ENCODE results near the gene TEAD2. TPM values are rescaled to one million over a fixed set of nuclear protein-coding genes. Genes with fewer than 3 reads are reported as not detected.
"Not testable (repeated sequence)": the region's sequence is repeated elsewhere in the genome, so short reads cannot be mapped to it uniquely, and the experiment has no call there.

TEAD2 gene
- total RNA-seq, 2 experiments from 2014 or later, result not detected

DNA sequence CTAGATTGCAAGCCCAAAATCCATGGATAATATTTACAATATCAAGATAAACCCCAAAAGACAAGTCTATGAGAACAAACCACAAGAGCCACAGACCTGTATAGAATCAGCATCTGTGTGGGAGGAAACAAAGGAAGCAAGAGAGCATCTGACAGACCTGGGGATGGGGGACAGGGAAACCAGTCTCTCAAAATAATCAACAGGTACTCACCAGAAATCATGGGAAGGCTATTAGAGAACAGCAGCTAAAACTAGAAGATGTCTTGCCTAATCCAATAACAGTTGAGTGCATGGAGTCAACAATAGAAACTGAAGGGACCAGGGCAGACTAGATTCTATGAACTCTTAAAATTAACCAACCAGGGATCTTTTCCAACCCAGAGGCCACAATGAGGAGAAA is 45.9 kb downstream of the TEAD2 start:
- Mint-ChIP-seq H3K4me1 (ENCODE audit: low read depth) (peaks cover 5% of the 10 kb centered on the region), H3K9me3 (peaks cover 9% of the 10 kb centered on the region), H3K27ac (no peak overlapping the region), H3K4me3 (no peak overlapping the region), H3K27me3 (no peaks in the 10 kb centered on the region), H3K36me3 (ENCODE audit: low read depth) (peaks cover 21% of the 10 kb centered on the region)
- ATAC-seq (no peak), DNase-seq (no peak)
- CTCF ChIA-PET, result interaction anchor here (0.9 to 4.8 kb wide), 2 partner anchors 15 to 115 kb away, joined by 4 to 23 read pairs; no protein-coding TSS in a partner anchor
- POLR2A ChIA-PET, result no interaction called here
- TF ChIP-seq, protein P1, sequence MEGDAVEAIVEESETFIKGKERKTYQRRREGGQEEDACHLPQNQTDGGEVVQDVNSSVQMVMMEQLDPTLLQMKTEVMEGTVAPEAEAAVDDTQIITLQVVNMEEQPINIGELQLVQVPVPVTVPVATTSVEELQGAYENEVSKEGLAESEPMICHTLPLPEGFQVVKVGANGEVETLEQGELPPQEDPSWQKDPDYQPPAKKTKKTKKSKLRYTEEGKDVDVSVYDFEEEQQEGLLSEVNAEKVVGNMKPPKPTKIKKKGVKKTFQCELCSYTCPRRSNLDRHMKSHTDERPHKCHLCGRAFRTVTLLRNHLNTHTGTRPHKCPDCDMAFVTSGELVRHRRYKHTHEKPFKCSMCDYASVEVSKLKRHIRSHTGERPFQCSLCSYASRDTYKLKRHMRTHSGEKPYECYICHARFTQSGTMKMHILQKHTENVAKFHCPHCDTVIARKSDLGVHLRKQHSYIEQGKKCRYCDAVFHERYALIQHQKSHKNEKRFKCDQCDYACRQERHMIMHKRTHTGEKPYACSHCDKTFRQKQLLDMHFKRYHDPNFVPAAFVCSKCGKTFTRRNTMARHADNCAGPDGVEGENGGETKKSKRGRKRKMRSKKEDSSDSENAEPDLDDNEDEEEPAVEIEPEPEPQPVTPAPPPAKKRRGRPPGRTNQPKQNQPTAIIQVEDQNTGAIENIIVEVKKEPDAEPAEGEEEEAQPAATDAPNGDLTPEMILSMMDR (IDR thresholded peaks at IDR 0.05), result no peak
- intact Hi-C loops (cut with micrococcal nuclease), result no loop called here

DNA sequence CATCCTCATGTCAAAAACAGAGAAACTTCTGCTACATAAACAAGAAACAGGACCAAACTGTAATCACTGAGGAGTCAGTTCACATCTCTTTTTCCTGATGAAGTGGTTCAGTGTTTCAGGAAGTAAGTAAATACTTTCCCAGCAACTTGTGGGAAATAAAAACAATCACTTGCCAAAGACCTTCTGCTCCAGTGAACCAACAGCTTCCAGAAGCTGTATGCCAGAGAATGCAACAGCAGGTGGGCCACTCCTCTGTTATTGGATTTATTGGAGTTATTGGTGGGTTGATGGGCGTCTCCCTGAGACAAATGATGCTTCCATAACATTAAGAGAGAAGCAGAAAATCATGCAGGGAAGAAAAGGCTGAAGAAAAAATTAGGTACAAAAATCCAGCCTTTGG is 47.1 kb downstream of the TEAD2 start:
- TF ChIP-seq, protein P1 (IDR thresholded peaks at IDR 0.05), result no peak
- POLR2A ChIA-PET, result no interaction called here
- H3K9me3 Mint-ChIP-seq, result peaks cover 9% of the 10 kb centered on the region
- H3K4me1 Mint-ChIP-seq (ENCODE audit: low read depth), result peaks cover 5% of the 10 kb centered on the region
- DNase-seq (no peak), ATAC-seq (no peak)
- no peaks in the 10 kb centered on the region for H3K27me3 Mint-ChIP-seq
- intact Hi-C loops (cut with micrococcal nuclease), result no loop called here
- no peak overlapping the region for H3K4me3 Mint-ChIP-seq
- peaks cover 19% of the 10 kb centered on the region for H3K36me3 Mint-ChIP-seq (ENCODE audit: low read depth)
- H3K27ac Mint-ChIP-seq, result no peak overlapping the region
- CTCF ChIA-PET, result interaction anchor here (0.9 to 4.8 kb wide), 2 partner anchors 14 to 116 kb away, joined by 4 to 23 read pairs; no protein-coding TSS in a partner anchor

DNA sequence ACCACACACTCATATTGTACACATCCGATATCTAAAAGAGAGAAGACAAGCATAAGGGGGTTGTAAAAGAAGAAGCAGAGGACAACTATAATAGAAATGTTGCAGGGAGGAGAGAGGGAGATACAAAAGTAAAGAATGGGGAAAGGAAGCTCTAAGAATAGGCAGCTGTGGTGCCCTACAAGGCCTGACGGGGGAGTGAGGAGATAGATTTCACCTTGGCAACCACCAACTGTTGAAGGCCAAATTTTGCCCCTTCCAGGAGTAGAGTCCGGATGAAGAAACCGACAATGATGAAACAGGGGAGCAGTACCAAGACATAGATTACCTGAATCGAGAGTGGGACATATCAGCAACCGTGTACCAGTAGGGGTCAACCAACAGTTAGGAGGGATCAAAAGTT is 53.1 kb downstream of the TEAD2 start:
- H3K36me3 Mint-ChIP-seq (ENCODE audit: low read depth), result peaks cover 2% of the 10 kb centered on the region
- H3K4me3 Mint-ChIP-seq, result no peak overlapping the region
- no peaks in the 10 kb centered on the region for H3K27me3 Mint-ChIP-seq
- ChIA-PET CTCF (interaction anchor here (1.0 kb wide), 1 partner anchor 92 kb away, joined by 3 read pairs; no protein-coding TSS in a partner anchor), POLR2A (no interaction called here)
- no peaks in the 10 kb centered on the region for H3K4me1 Mint-ChIP-seq (ENCODE audit: low read depth)
- TF ChIP-seq, protein P1 (IDR thresholded peaks at IDR 0.05), result no peak
- DNase-seq (no peak), ATAC-seq (no peak)
- intact Hi-C loops (cut with micrococcal nuclease), result no loop called here
- H3K27ac Mint-ChIP-seq, result no peak overlapping the region
- H3K9me3 Mint-ChIP-seq, result no peaks in the 10 kb centered on the region

DNA sequence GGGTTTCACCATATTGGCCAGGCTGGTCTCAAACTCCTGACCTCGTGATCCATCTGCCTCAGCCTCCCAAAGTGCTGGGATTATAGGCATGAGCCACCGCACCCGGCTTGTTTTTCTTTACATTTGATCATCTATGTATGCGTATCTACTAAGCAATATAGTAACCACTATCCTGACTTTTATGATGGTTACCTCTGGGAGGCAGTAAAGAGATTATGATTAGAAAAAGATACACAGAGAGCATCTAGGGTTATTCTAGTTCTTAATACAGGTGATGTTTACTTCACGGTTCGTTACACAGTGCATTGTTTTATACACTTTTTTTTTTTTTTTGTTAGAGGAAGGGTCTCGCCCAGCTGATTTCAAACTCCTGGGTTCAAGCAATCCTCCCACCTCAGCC is 55.5 kb downstream of the TEAD2 start:
- CTCF ChIA-PET, result interaction anchor here (1.6 kb wide), 1 partner anchor 21 kb away, joined by 3 read pairs; no protein-coding TSS in a partner anchor
- intact Hi-C loops (cut with micrococcal nuclease); ATAC-seq; DNase-seq; H3K9me3 Mint-ChIP-seq; H3K4me3 Mint-ChIP-seq; H3K27me3 Mint-ChIP-seq; H3K27ac Mint-ChIP-seq; H3K4me1 Mint-ChIP-seq (ENCODE audit: low read depth); POLR2A ChIA-PET; H3K36me3 Mint-ChIP-seq (ENCODE audit: low read depth): not testable (repeated sequence)

DNA sequence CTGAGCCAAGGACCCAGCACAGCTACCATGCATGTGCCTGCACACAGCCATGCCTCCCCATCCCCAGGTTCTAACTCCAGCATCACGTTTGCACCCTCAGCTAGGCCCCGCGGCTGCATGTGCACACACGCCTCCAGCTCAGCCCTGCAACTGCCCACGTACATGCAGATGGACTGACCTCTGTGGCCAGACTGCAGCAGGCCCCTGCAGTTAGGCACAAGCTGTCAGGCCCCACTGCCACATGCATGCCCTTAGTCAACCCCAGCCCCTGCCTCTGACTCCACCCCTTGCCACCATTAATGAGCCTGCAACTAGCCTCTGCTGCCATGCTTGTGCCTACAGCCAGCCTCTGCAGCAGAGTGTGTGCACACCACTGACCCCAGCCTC is 60.4 kb downstream of the TEAD2 start:
- H3K9me3 Mint-ChIP-seq, result no peaks in the 10 kb centered on the region
- POLR2A ChIA-PET, result no interaction called here
- DNase-seq (no peak), ATAC-seq (no peak)
- TF ChIP-seq, protein P1 (IDR thresholded peaks at IDR 0.05), result no peak
- no peak overlapping the region for H3K27ac Mint-ChIP-seq
- H3K4me1 Mint-ChIP-seq (ENCODE audit: low read depth), result no peaks in the 10 kb centered on the region
- intact Hi-C loops (cut with micrococcal nuclease), result no loop called here
- CTCF ChIA-PET, result interaction anchor here (0.6 to 4.2 kb wide), 31 partner anchors 9 to 172 kb away, joined by 3 to 41 read pairs (median 6); partner anchors contain the start of genes CD37, FLT3LG and SLC6A16
- no peaks in the 10 kb centered on the region for H3K27me3 Mint-ChIP-seq
- H3K36me3 Mint-ChIP-seq (ENCODE audit: low read depth), result no peaks in the 10 kb centered on the region
- H3K4me3 Mint-ChIP-seq, result no peak overlapping the region
